ENCODE measurements around the gene PTCSC3. TPM values are rescaled to one million over a fixed set of nuclear protein-coding genes. Genes with fewer than 3 reads are reported as not detected.

PTCSC3 gene
- total RNA-seq, 1 donor from 2014 or later: not detected

GRCh38 chr14:36167431-36167830 is 9.1 kb downstream of the PTCSC3 start:
- Mint-ChIP-seq H3K36me3 (ENCODE audit: unreplicated experiment) (no peaks in the 10 kb centered on the region), H3K27ac (ENCODE audit: unreplicated experiment) (no peak overlapping the region), H3K4me1 (ENCODE audit: low read depth, unreplicated experiment) (peaks cover 5% of the 10 kb centered on the region), H3K27me3 (ENCODE audit: unreplicated experiment) (peaks cover 1% of the 10 kb centered on the region), H3K9me3 (ENCODE audit: unreplicated experiment) (no peaks in the 10 kb centered on the region), H3K4me3 (ENCODE audit: unreplicated experiment) (no peak overlapping the region)
- no peak for DNase-seq
- TF ChIP-seq, protein P1, sequence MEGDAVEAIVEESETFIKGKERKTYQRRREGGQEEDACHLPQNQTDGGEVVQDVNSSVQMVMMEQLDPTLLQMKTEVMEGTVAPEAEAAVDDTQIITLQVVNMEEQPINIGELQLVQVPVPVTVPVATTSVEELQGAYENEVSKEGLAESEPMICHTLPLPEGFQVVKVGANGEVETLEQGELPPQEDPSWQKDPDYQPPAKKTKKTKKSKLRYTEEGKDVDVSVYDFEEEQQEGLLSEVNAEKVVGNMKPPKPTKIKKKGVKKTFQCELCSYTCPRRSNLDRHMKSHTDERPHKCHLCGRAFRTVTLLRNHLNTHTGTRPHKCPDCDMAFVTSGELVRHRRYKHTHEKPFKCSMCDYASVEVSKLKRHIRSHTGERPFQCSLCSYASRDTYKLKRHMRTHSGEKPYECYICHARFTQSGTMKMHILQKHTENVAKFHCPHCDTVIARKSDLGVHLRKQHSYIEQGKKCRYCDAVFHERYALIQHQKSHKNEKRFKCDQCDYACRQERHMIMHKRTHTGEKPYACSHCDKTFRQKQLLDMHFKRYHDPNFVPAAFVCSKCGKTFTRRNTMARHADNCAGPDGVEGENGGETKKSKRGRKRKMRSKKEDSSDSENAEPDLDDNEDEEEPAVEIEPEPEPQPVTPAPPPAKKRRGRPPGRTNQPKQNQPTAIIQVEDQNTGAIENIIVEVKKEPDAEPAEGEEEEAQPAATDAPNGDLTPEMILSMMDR (IDR thresholded peaks at IDR 0.05; ENCODE audit: partially characterized antibody, unreplicated experiment): no peak

DNA sequence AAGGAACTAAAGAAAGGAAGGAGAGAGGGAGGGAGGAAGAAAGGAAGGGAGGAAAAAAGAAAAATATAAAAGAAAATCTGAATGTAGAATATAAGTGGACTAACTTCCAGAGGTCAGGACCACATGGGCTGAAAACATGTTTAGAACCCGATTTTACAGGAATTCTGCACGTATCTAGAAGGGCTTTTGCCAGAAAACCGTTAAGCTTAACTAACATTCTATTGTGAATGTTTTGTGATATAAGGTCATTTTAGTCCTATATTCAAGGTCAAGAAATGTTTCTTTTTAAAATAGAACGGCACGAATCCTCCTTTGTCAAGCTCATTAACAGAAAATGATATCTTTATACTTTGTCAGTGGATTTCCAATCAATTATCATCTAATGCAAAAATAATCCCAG is 13.1 kb downstream of the PTCSC3 start:
- TF ChIP-seq, protein P1 (IDR thresholded peaks at IDR 0.05; ENCODE audit: partially characterized antibody, unreplicated experiment): no peak
- Mint-ChIP-seq H3K4me3 (ENCODE audit: unreplicated experiment) (no peak overlapping the region), H3K27ac (ENCODE audit: unreplicated experiment) (no peak overlapping the region), H3K36me3 (ENCODE audit: unreplicated experiment) (no peaks in the 10 kb centered on the region), H3K4me1 (ENCODE audit: low read depth, unreplicated experiment) (peaks cover 5% of the 10 kb centered on the region), H3K9me3 (ENCODE audit: unreplicated experiment) (no peaks in the 10 kb centered on the region), H3K27me3 (ENCODE audit: unreplicated experiment) (peaks cover 1% of the 10 kb centered on the region)
- DNase-seq: no peak

DNA sequence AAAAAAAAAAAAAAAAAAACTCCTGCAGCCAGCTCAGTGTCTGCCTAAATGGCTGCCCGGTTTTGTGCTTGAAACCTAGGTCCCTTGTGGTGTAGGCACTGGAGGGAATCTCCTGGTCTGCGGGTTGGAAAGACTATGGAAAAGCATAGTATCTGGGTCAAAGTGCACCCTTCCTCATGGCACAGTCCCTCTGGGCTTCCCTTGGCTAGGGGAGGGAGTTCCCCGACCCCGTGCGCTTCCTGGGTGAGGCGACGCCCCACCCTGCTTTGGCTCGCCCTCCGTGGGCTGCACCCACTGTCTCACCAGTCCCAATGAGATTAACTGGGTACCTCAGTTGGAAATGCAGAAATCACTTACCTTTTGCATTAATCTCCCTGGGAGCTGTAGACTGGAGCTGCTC is 14.3 kb downstream of the PTCSC3 start:
- peaks cover 1% of the 10 kb centered on the region for H3K27me3 Mint-ChIP-seq (ENCODE audit: unreplicated experiment)
- H3K4me3 Mint-ChIP-seq (ENCODE audit: unreplicated experiment): no peak overlapping the region
- H3K4me1 Mint-ChIP-seq (ENCODE audit: low read depth, unreplicated experiment): no peaks in the 10 kb centered on the region
- H3K9me3 Mint-ChIP-seq (ENCODE audit: unreplicated experiment): no peaks in the 10 kb centered on the region
- H3K27ac Mint-ChIP-seq (ENCODE audit: unreplicated experiment): no peak overlapping the region
- H3K36me3 Mint-ChIP-seq (ENCODE audit: unreplicated experiment): no peaks in the 10 kb centered on the region
- no peak for DNase-seq
- TF ChIP-seq, protein P1 (IDR thresholded peaks at IDR 0.05; ENCODE audit: partially characterized antibody, unreplicated experiment): no peak

DNA sequence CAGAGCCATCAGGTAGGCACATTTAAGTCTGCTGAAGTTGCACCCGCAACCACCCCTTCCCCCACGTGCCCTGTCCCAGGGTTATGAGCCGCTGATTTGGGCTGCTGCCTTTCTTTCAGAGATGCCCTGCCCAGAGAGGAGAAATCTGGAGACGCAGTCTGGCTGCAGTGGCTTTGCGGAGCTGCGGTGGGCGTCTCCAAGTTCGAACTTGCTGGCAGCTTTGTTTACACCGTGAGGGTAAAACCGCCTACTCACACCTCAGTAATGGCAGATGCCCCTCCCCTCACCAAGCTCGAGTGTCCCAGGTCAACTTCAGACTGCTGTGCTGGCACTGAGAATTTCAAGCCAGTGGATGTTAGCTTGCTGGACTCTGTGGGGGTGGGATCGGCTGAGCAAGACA is 14.7 kb downstream of the PTCSC3 start:
- Mint-ChIP-seq H3K36me3 (ENCODE audit: unreplicated experiment) (no peaks in the 10 kb centered on the region), H3K27me3 (ENCODE audit: unreplicated experiment) (peaks cover 1% of the 10 kb centered on the region), H3K9me3 (ENCODE audit: unreplicated experiment) (no peaks in the 10 kb centered on the region), H3K4me1 (ENCODE audit: low read depth, unreplicated experiment) (no peaks in the 10 kb centered on the region), H3K4me3 (ENCODE audit: unreplicated experiment) (no peak overlapping the region), H3K27ac (ENCODE audit: unreplicated experiment) (no peak overlapping the region)
- TF ChIP-seq, protein P1 (IDR thresholded peaks at IDR 0.05; ENCODE audit: partially characterized antibody, unreplicated experiment): no peak
- DNase-seq: no peak

DNA sequence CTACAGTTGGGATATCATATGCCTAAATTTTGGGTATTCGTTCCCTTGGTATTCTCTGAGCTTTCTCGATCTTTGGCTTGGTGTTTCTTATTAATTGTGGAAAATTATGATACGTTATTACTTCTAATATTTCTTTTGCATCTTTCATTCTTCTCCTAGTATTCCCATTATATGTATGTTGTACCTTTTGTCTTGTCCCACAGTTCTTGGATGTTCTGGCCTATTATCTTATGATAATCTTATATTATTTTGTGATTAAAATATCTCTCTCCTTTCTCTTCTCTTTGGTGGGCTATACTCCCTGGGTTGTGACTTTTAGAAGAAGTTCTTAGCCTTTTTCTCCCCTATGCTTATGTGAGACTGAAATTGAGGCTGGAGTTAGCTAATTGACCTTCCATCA is 25.2 kb downstream of the PTCSC3 start:
- no peak overlapping the region for H3K27ac Mint-ChIP-seq (ENCODE audit: unreplicated experiment)
- peaks cover 7% of the 10 kb centered on the region for H3K36me3 Mint-ChIP-seq (ENCODE audit: unreplicated experiment)
- H3K4me3 Mint-ChIP-seq (ENCODE audit: unreplicated experiment): no peak overlapping the region
- no peaks in the 10 kb centered on the region for H3K4me1 Mint-ChIP-seq (ENCODE audit: low read depth, unreplicated experiment)
- no peak for DNase-seq
- H3K9me3 Mint-ChIP-seq (ENCODE audit: unreplicated experiment): no peaks in the 10 kb centered on the region
- H3K27me3 Mint-ChIP-seq (ENCODE audit: unreplicated experiment): no peaks in the 10 kb centered on the region
- TF ChIP-seq, protein P1 (IDR thresholded peaks at IDR 0.05; ENCODE audit: partially characterized antibody, unreplicated experiment): no peak

All from glutamatergic neuron (in vitro differentiated cells).